Globus pallidus (tissue), 1 donor: ENCODE data around the gene SPAG7.

Source experiments
- DNase-seq: peaks from one replicate; pipeline ENCODE4 v3.0.0-alpha.2; 2015; ENCODE audit warnings: low spot score

SPAG7 gene

DNA sequence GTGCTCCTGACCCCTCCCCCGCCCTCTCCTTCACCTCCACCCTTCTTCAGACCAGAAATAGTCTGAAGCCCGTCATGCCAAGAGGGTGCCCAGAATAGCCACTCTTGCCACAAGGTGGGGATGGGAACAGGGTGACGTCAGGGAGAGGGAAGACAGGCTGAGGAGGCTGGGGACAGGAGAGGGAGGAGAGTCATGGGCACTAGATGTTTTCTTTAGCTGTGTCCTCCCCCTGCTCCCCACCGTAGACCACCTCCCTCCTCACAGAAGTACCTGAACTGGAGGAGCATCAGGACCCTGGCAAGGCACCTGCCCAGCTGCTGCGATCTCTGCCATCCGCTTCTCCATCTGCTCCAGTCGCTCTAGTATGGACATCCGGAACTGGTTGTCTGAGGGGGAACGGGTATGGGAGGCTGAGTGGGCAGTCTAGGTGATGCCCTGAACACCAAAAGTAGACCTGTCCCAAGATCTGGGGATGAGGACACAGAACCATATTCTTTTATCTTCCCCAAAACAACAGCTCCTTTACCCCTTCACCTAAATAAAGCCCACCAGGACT lies 6.6 kb upstream of the SPAG7 start:
- no peak for DNase-seq

DNA sequence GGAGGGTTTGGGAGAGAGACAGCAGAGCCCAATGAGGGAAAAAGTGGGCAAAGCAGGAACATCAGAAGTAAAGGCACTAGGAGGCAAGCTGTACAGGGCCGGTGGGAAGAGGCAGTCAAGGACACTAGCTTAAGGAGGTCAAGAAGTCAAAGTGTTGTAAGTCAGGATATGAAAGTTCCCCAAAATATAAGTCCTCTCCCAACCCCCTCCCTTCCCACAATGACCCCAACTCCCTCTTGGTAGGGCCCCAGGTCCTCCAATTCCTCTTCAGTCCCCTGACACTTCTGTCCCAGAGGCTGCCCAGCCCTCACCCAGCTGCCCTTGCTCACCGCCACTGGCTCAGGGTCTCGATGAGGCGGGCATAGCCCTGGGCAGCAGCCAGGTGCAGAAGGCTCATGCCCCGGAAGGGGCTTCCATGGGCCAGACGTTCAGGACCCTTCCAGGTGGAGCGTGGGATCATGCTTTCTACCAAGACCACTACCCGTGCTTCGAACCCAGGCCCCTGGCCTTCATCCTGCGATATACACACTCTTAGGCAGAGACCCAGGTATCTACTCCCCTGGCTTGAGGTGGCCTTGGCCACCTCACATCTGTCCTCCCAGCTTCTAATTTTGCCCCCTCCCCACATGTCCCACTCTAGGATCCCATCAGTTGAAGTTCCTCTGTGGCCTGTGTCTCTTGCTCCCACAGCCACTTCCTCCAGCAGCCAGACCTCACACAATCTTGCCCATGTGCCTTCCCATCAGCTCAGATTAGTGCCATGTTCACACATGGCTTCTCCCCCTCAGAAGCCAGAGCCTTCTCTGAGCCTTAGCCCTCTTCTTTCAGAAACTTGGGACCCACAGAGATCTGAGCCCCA lies 5.9 kb upstream of the SPAG7 start:
- no peak for DNase-seq

DNA sequence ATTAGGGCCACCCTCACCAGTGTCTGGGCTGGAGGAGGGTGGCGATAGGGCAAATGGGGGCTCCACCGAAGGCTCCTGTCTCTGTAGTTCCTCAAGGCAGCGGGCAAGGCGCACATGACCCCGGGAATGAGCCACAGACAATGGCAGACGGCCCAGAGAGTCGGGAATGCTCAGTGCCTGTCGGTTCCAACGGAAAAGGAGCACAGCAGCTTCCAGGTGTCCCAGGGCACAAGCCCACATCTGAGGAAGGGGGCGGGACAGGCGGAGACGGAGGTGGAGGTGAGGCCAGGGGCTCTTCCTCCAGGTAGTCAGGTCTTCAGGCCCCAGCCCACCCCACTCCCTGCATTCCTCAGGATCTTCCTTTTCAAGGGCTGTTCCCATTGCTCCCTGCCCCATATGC lies 5.1 kb upstream of the SPAG7 start:
- DNase-seq, result no peak

DNA sequence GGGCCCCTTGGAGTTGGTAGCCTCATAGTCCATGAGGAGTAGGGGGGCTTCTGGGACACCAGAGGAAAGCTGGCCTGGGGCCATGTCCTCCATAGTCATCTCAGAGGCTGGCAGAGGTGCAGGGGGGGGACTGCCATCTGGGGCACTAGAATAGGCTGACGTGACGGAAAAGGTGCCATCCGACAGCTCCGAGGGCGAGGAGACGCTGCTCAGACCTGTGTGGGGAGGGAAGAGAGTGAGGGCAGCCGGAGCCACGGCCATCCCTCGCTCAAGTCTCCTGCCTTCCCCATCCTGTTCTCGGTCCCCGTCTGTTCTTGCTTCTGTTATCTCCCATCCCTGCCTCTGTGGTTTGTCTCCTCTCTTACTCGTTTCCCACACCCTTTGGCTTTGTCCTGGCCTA lies 4.7 kb upstream of the SPAG7 start:
- DNase-seq, result no peak

DNA sequence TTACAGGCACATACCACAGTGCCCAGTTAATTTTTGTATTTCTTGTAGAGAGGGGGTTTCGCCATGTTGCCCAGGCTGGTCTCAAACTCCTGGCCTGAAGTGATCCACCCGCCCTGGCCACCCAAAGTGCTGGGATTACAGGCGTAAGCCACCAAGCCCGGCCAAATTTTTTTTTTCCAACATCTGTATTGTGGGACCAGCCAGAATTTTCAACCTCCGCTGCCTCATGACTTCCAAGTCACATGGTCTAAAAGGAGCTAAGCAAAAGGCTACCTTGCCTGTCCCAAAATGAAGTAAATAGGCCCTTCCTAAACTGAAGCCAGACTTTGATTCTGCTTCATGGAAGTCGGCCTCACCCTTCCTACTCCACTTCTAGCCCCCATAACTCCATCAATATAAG lies 4.2 kb upstream of the SPAG7 start:
- DNase-seq, result no peak

DNA sequence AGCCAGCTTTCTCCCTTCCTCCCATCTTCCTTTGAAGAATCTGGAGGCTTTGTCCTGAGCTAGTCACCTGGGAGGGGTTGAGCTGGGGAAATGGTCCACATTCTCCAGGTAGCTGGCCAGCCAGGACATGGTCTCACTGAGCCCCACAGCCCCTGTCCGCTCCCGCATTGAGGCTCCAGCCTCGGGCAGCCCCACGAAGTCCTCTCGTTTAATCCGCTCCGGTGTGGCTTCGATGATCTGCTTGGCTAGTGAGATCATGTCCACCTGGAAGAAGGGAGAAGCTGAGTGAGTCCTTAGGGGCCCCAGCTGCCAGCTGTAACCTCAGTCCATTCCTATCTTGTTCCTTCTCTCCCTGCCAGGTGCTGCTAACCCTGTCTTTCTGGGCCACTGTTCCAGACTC lies 2.7 kb upstream of the SPAG7 start:
- no peak for DNase-seq

DNA sequence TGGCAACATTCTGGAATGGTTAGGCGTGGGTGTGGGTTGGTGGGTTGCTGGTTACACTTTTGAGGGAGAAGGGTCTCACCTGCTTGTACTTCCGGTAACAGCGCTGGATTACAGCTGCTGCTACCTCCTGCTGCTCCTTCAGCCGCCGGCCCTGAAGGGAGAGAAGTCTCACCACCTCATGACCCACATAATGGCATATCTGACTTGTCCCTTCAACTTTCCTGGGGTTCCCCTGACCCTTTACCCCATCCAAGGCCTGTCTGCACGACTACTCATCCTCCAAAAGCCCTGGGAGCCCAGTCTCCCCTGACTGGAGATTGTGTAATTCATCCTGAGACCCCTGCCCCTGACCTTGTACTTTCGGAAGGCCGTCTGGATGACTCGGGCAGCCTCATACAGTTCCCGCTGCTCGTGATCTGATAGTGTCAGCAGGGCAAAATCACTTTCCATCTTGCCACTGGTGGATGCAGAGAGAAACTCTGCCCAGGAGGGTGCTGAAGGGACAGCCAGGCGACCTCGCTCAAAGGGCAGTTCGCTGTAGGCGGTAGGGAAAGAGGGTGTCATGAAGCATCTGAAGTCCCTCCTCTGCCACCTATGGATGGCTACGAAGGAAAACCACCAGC lies 2.0 kb upstream of the SPAG7 start:
- no peak for DNase-seq

DNA sequence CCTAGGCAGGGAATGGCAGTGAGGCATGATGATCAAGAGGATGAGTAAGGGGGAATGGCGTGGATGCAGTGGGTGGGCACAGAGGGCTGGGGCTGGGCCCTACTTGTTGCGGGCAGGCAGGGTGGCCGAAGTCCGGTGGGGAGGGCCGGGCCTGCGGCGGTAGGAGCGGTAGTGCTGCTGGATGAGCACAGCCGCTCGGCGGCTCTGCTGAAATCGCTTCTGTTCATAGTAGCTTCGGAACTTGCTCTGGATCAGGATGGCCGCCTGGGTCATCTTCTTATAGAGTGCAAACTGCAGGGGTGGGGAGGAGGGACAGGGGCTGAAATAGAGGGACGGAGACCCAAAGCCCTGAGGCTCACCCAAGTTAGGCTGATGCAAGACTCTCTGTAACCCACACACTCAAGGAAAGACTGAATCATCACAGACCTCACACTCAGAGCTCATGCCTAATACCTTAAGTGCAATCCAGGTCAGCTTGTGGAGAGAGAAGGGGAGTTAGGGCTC lies 1.5 kb upstream of the SPAG7 start:
- no peak for DNase-seq

DNA sequence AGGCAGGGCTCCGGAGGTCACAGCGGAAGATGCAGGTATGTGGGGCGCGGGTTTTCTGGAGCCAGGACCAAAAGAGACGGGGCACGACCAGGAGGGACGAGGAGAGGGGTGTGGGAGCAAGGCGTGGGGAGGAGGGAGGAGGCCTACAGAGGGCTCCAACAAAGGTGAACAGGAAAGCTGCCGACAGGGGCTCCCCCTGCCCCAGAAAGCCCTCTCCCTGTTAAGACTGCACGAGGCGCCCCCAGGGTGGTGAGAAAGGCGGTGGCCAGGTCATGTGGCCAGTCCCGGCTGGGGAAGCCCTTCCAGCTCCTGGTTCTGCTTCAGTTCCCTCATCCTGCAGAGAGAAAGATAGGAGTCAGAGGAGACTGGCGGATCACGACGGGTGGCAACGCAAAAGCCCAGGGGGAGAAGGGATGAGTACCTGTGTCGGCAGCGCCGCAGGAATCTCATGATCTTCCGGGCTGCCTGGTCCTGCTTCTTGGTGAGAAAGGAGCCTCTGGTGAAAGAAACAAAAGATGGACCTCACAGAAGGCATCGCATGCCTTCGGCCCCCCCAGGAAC lies 949 bp upstream of the SPAG7 start:
- DNase-seq, result no peak

DNA sequence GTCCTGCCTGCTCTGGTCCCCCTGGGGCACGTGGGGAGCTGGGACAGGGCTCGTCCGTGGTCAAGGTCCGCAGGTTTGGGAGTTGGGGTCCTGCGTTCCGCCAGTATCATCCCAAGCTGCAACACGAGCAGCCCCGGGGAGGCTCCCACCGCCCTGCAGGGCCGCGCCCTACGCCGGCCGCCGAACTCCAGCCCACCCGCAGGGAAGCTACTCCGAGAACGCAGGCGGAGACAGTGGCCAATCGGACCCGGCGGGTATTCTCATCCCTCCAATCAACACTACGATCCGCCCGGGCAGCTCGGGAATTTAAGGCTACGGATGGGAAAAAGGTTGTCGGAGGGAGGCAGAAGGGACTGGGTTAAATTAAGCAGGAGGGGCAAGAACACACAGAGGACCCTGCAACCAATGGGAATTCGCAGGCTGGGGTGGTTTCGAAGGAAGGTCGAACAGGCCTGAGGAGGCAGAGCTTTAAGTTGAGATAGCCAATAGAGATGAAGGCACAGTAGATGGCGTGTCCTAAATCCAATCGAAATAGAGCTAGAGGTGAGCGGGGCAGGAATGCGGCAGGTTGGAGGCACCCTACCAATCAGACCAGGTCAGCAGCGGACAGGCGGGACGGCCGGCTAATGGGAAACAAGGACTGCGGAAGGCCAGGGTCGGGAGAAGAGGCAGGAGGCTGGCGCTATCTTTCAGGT lies 626 bp downstream of the SPAG7 start:
- peak; percentile 100 for DNase-seq

DNA sequence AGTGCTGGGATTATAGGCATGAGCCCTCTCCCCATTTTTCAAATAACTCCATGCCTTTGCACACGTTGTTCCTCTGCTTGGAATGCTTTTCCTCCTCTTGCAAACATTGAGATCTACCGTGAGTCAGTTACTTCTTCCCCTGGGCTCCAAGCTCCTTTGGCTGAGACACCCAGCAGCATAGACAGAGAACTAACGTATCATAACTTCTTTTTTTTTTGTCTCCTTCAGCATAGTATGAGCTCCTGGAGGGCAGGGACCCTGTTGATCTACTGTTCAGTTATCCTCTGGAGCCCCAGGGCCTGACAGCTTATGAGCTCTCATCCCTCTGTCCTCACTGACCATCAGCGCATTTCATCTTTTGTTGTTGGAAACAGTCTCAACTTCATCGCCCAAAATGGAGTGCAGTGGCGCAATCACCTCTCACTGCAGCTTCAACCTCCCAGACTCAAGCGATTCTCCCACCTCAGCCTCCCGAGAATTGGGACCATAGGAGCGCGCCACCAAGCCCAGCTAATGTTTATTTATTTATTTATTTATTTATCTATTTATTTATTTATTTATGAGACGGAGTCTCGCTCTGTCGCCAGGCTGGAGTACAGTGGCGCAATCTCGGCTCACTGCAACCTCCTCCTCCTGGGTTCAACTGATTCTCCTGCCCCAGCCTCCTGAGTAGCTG lies 2.2 kb downstream of the SPAG7 start:
- no peak for DNase-seq

DNA sequence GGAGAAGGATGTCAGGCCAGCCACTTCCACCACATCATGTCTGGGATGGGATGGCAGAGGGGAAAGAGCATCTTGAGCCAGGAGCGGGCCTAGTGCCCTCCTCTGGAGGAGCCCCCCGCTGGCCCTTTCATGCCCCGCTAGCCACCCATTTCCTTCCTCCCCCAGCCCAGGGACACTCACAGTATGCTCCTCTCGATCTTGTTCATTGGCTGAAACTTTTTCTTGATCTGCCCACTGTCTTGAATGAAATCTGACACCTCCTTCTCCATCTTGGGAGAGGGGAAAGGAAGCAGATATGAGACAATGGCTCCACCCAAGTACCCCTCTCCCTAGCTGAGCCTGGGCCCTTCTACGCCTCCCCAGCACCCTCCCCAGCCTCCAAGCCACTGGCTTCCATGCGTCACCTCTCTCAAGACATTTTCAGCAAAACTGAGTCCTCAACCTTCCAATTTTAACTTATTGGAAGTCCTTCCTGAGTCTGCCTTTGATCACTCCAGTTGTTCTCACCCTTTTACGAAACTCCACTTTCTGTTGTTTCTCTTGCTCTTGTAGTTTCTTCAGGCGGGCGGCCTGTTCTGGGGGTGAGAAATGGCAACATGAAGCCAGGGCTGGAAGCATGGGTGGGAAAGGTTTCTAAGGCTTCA lies 7.2 kb downstream of the SPAG7 start:
- DNase-seq, result no peak

DNA sequence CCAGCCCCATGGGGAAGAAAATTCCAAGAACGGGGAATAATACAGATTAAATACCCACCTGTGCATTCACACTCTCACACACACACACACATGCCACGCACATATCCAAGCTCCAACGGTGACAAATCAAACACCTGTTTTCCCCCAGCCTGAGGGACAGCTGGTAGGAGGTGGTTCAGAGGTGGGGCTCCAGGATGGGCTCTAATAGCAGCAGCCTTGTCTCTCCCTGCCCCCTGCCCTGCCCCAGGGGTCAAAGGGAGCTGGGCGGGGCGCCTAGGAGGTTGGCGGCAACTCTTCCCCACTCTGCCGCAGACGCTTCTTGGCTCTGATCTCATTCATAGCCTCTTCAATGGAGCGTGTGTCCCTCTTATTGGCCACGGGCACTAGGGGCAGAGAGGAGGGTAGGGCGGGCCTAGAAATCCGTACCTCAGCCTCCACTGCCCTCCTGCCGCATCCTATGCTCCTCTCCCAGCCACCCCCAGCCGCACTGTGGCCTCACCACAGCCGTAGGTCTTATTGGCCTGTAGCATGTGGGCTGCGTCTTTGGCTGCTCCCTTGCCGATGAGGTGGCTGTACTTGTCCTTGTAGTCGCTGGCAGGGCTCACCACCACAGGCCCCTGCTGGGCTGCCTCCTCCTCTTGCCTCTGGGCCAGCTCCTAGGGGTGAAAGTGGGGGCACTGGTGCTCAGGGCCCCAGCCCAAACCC lies 8.2 kb downstream of the SPAG7 start:
- DNase-seq, result no peak

DNA sequence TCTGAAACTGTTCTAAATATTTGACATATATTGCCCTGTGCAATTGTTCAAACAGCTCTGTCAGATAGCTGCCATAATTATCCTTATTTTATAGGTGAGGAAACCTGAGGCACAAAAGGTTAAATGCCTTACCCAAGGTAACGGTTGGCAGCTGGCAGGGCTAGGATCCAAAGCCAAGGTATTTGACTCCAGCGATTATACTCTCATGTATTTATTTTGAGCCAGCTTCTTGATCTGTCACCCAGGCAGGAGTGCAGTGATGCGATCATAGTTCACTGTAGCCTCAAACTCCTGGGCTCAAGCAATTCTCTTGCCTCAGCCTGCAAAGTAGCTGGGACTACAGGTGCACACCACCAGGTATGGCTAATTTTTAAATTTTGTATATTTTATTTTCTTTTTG lies 9.5 kb downstream of the SPAG7 start:
- no peak for DNase-seq

DNA sequence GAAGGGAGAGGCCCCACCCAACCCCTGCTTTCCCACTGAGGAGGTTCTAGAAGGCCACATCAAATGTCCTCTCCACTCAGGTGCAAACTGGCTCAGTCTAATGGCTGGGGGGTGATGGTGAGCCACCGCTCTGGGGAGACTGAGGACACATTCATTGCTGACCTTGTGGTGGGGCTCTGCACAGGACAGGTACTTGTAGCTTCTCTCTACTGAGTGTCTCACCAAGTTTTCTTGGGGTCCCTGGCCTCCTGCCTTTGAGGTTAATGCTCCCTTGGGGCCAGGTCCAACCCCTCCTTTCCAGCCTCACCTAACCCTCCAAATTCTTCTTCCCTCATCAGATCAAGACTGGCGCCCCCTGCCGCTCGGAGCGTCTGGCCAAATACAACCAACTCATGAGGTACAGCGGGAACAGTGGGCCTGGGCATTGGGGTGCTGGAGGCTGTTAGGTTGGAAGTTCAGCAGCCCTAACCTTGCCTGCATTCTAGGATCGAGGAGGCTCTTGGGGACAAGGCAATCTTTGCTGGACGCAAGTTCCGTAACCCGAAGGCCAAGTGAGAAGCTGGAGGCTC lies 11.0 kb downstream of the SPAG7 start:
- no peak for DNase-seq

DNA sequence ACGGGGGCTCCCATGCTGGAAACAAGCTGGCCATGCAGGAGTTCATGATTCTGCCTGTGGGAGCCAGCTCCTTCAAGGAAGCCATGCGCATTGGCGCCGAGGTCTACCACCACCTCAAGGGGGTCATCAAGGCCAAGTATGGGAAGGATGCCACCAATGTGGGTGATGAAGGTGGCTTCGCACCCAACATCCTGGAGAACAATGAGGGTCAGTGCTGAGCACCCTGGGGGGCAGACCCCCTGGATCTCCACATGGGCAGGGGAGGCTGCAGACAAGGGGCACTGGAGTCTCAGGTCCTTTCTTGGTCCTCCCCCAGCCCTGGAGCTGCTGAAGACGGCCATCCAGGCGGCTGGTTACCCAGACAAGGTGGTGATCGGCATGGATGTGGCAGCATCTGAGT lies 12.5 kb downstream of the SPAG7 start:
- DNase-seq, result no peak

DNA sequence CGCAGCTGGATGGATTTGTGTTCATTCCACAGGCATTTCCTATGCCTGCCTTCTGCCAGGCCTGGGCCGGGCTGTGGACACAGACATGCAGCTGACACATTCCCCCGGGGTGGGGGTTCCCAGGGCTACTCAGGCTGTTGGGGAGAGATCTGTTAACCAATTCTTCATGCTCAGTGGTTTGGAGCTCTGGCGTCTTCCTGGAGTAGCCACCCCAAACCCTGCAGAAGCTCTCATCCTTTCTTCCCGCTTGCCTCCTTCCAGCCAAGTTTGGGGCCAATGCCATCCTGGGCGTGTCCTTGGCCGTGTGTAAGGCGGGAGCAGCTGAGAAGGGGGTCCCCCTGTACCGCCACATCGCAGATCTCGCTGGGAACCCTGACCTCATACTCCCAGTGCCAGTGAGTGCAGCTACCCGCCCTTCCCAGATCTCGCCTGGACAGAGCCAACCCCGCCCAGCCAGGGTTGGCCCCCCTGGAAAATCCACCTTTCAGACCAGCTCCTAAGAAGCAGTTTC lies 14.1 kb downstream of the SPAG7 start:
- DNase-seq, result no peak

DNA sequence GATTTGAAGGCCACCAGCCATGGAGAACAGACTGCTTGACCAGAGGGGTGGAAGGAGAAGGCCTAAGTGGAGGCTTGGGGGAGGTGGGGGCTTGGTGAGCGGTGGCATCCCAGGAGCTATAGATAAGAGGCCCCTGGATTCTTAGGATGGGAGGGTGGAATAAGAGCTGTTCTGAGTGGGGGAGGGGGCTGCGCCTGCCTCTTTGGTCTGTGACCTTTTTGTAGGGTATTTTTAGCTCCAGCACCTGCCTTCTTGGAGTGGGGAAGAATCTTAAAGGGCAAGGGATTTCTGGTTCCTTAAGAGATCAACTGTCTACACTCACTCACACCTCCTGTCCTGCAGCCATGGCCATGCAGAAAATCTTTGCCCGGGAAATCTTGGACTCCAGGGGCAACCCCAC lies 16.1 kb downstream of the SPAG7 start:
- no peak for DNase-seq

DNA sequence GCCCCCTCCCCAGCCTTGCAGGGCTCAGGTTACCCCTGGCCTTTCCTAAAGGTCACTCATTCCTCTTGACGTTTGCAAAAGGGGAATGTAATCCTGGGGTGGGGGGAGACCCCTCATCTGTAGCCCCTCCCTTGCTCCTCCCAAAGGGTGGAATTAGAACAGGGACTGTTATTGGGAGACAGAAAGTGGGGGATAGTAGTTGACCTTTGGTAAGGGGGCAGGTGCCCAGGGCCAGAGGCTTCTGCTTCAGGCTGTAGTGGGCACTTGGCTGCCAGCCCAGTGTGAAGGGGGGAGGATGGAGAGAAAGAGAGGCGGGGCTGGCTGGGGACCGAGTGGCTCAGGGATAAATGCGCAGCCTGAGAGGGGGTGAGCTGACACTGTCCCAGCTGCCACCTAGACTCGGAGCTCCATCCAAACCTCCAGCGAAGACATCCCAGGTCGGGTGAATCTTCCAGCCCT lies 16.8 kb downstream of the SPAG7 start, which contains the start of gene ENO3:
Gene ENO3 (plus strand): TSS at position 374 of the 459 bp plus-strand sequence. CDS start 711 bp downstream, outside the sequence.
- no peak for DNase-seq
